HepG2 (cell line): ENCODE measurements around the gene ZNF783. TPM values are rescaled to one million over a fixed set of nuclear protein-coding genes. Genes with fewer than 3 reads are reported as not detected.
A peak's percentile ranks its signal among the peaks of the same experiment; 100 is the strongest.

Experiments used
- JUN ChIP-seq: sonication (generic); formaldehyde crosslinking; IDR thresholded peaks from 2 replicates; pipeline ENCODE4 v1.4.0; 2020; ENCODE audit warnings: mild to moderate bottlenecking, missing genetic modification reagents
- MYC ChIP-seq: sonication (generic); formaldehyde crosslinking; IDR thresholded peaks from 2 replicates; pipeline ENCODE4 v1.9.0; 2021; ENCODE audit warnings: missing genetic modification reagents, borderline replicate concordance
- NFYC ChIP-seq: IDR thresholded peaks from 2 replicates; pipeline ENCODE4 v1.6.1; 2016; ENCODE audit warnings: missing genetic modification reagents, missing compliant biosample characterization
- REL ChIP-seq: sonication (generic); formaldehyde crosslinking; conservative IDR thresholded peaks from 2 replicates; pipeline ENCODE4 v1.8.0; 2022; ENCODE audit warnings: mild to moderate bottlenecking, missing genetic modification reagents, moderate library complexity
- SIX4 ChIP-seq: sonication (generic); formaldehyde crosslinking; IDR thresholded peaks from 2 replicates; pipeline ENCODE4 v1.4.0; 2020; ENCODE audit warnings: missing genetic modification reagents
- SPEN ChIP-seq: sonication (generic); formaldehyde crosslinking; IDR thresholded peaks from 2 replicates; pipeline ENCODE4 v1.5.1; 2020; ENCODE audit warnings: low read depth, mild to moderate bottlenecking, missing genetic modification reagents
- ZMAT3 ChIP-seq: sonication (generic); formaldehyde crosslinking; conservative IDR thresholded peaks from 2 replicates; pipeline ENCODE4 v1.7.0; 2021; ENCODE audit warnings: missing genetic modification reagents
- ZNF530 ChIP-seq: sonication (generic); formaldehyde crosslinking; IDR thresholded peaks from 2 replicates; pipeline ENCODE4 v1.5.0; 2020; ENCODE audit warnings: low read depth, mild to moderate bottlenecking, missing genetic modification reagents
- ZNF558 ChIP-seq: sonication (generic); formaldehyde crosslinking; IDR thresholded peaks from 2 replicates; pipeline ENCODE4 v1.9.0; 2022; ENCODE audit warnings: mild to moderate bottlenecking, missing genetic modification reagents, borderline replicate concordance
- polyA plus RNA-seq, 8 experiments: library from polyadenylated mRNA; depleted of rRNA in 3 of 8; stranded (reverse) in 7 of 8; unstranded in 1 of 8; fragments of >200 nt; fragmentation: Illumina TruSeq in 4 of 8; extraction: Trizol in 4 of 8; gene quantifications; 2 replicates each; pipeline versions ENCODE4 v1.2.1 to v1.2.3, GENCODE V29; 2011 to 2016; ENCODE audit warnings: low read depth in 4 of 8, missing spikeins in 1 of 8, mixed read lengths in 1 of 8; ENCODE audit not compliant: insufficient read depth in 1 of 8
- total RNA-seq, 5 experiments: library from RNA; depleted of rRNA; stranded (reverse); fragments of >200 nt; fragmentation: Illumina TruSeq; extraction: Trizol; gene quantifications; 2 replicates each; pipeline ENCODE4 v1.2.3, GENCODE V29; 2016; ENCODE audit warnings: low read depth in 1 of 5
- TF ChIP-seq, protein P1 (sequence below): sonication (generic); formaldehyde crosslinking; IDR thresholded peaks from 2 replicates; pipeline ENCODE4 v1.4.0; 2020; ENCODE audit warnings: missing genetic modification reagents
- TF ChIP-seq, protein P2 (sequence below): sonication (generic); formaldehyde crosslinking; IDR thresholded peaks from 2 replicates; pipeline ENCODE4 v1.9.0; 2021; ENCODE audit warnings: missing genetic modification reagents, borderline replicate concordance
- TF ChIP-seq, protein P3 (sequence below), 2 experiments: sonication (generic) in 1 of 2; formaldehyde crosslinking in 1 of 2; IDR thresholded peaks; 2 replicates each; pipeline versions ENCODE4 v1.5.1 to v1.6.1; 2011 to 2020; ENCODE audit warnings: borderline replicate concordance in 1 of 2, low read depth in 1 of 2, low read length in 1 of 2, mild to moderate bottlenecking in 1 of 2, missing genetic modification reagents in 1 of 2, moderate library complexity in 1 of 2
- TF ChIP-seq, protein P4 (sequence below): sonication (generic); formaldehyde crosslinking; IDR thresholded peaks from 2 replicates; pipeline ENCODE4 v1.9.0; 2021; ENCODE audit warnings: missing genetic modification reagents, mild to moderate bottlenecking, borderline replicate concordance
- TF ChIP-seq, protein P5 (sequence below): sonication (generic); formaldehyde crosslinking; IDR thresholded peaks from 2 replicates; pipeline ENCODE4 v1.5.1; 2020; ENCODE audit warnings: missing genetic modification reagents, mild to moderate bottlenecking, borderline replicate concordance
- TF ChIP-seq, protein P6 (sequence below): sonication (generic); formaldehyde crosslinking; IDR thresholded peaks from 2 replicates; pipeline ENCODE4 v1.8.1; 2023; ENCODE audit warnings: mild to moderate bottlenecking, missing genetic modification reagents

ZNF783 gene
- total and polyA plus RNA-seq, 2 of the 13 experiments (the other 11 are each of a cell fraction or from before 2014, with no cell fraction given), result 4.1 to 5.2 TPM

DNA sequence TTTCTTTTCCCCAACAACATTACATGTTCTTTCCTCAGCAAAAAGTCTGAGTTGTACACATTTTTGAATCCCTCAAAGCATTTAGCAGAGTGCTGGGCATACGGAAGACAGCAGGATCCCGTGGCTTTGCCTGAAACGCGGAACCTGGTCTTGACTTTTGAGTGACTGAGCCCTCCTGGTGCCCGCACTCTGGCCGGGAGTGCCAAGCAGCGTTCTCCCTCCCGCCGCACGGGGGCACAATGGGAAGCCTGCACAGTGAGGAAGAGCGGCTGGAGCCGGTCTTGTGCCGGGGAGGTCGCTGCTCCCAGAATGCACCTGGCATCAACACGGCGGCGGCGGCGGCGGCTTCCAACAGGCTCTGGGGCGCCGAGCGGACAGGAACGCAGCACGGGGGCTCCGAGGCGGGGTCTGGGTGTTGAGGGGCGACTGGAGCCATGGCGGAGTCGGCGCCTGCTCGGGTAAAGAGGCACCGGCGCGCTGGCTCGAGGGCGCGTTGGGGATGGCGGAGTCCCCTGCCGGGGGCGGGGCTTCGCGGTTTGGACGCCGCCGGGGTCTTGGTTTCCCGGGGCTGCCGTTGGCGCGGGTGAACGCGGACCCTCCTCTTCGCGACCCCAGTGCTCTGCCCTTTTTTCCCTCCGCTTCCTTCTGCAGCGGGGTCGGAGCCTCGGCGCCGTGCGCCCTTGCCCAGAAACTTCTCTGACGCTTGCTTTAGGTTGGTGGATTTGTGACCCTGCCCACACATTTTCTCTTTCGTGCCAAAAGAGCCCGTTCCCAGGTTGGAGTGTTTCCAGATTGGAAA lies 22.5 kb upstream of the ZNF783 start, which contains the start of gene ZNF212 (continued):
- TF ChIP-seq, protein P1, sequence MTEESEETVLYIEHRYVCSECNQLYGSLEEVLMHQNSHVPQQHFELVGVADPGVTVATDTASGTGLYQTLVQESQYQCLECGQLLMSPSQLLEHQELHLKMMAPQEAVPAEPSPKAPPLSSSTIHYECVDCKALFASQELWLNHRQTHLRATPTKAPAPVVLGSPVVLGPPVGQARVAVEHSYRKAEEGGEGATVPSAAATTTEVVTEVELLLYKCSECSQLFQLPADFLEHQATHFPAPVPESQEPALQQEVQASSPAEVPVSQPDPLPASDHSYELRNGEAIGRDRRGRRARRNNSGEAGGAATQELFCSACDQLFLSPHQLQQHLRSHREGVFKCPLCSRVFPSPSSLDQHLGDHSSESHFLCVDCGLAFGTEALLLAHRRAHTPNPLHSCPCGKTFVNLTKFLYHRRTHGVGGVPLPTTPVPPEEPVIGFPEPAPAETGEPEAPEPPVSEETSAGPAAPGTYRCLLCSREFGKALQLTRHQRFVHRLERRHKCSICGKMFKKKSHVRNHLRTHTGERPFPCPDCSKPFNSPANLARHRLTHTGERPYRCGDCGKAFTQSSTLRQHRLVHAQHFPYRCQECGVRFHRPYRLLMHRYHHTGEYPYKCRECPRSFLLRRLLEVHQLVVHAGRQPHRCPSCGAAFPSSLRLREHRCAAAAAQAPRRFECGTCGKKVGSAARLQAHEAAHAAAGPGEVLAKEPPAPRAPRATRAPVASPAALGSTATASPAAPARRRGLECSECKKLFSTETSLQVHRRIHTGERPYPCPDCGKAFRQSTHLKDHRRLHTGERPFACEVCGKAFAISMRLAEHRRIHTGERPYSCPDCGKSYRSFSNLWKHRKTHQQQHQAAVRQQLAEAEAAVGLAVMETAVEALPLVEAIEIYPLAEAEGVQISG (CRISPR knock-in tag), result peak; percentile 100
- TF ChIP-seq, protein P2, sequence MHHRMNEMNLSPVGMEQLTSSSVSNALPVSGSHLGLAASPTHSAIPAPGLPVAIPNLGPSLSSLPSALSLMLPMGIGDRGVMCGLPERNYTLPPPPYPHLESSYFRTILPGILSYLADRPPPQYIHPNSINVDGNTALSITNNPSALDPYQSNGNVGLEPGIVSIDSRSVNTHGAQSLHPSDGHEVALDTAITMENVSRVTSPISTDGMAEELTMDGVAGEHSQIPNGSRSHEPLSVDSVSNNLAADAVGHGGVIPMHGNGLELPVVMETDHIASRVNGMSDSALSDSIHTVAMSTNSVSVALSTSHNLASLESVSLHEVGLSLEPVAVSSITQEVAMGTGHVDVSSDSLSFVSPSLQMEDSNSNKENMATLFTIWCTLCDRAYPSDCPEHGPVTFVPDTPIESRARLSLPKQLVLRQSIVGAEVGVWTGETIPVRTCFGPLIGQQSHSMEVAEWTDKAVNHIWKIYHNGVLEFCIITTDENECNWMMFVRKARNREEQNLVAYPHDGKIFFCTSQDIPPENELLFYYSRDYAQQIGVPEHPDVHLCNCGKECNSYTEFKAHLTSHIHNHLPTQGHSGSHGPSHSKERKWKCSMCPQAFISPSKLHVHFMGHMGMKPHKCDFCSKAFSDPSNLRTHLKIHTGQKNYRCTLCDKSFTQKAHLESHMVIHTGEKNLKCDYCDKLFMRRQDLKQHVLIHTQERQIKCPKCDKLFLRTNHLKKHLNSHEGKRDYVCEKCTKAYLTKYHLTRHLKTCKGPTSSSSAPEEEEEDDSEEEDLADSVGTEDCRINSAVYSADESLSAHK (CRISPR knock-in tag), result no peak
- TF ChIP-seq, protein P3, sequence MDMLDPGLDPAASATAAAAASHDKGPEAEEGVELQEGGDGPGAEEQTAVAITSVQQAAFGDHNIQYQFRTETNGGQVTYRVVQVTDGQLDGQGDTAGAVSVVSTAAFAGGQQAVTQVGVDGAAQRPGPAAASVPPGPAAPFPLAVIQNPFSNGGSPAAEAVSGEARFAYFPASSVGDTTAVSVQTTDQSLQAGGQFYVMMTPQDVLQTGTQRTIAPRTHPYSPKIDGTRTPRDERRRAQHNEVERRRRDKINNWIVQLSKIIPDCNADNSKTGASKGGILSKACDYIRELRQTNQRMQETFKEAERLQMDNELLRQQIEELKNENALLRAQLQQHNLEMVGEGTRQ (IDR thresholded peaks at IDR 0.05; ENCODE audit: low read depth, low read length), result no peak
- TF ChIP-seq, protein P3 (CRISPR knock-in tag; IDR thresholded peaks at IDR 0.05; ENCODE audit: borderline replicate concordance), result no peak; the same call in 1 of the 2 replicates
- TF ChIP-seq ZNF530 (CRISPR knock-in tag) (no peak), SPEN (CRISPR knock-in tag) (peak; percentile 98), SIX4 (0 out of 2 replicates have a peak, but pooled peaks have one; percentile 58), REL (CRISPR knock-in tag) (no peak), NFYC (no peak), JUN (no peak), MYC (CRISPR knock-in tag) (peak; percentile 75; the same call in 1 of the 2 replicates), ZMAT3 (CRISPR knock-in tag) (0 out of 2 replicates have a peak, but pooled peaks have one; percentile 28), ZNF558 (no peak)
- TF ChIP-seq, protein P4, sequence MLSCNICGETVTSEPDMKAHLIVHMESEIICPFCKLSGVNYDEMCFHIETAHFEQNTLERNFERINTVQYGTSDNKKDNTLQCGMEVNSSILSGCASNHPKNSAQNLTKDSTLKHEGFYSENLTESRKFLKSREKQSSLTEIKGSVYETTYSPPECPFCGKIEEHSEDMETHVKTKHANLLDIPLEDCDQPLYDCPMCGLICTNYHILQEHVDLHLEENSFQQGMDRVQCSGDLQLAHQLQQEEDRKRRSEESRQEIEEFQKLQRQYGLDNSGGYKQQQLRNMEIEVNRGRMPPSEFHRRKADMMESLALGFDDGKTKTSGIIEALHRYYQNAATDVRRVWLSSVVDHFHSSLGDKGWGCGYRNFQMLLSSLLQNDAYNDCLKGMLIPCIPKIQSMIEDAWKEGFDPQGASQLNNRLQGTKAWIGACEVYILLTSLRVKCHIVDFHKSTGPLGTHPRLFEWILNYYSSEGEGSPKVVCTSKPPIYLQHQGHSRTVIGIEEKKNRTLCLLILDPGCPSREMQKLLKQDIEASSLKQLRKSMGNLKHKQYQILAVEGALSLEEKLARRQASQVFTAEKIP (CRISPR knock-in tag), result no peak
- TF ChIP-seq, protein P5, sequence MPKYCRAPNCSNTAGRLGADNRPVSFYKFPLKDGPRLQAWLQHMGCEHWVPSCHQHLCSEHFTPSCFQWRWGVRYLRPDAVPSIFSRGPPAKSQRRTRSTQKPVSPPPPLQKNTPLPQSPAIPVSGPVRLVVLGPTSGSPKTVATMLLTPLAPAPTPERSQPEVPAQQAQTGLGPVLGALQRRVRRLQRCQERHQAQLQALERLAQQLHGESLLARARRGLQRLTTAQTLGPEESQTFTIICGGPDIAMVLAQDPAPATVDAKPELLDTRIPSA (CRISPR knock-in tag), result no peak
- TF ChIP-seq, protein P6, sequence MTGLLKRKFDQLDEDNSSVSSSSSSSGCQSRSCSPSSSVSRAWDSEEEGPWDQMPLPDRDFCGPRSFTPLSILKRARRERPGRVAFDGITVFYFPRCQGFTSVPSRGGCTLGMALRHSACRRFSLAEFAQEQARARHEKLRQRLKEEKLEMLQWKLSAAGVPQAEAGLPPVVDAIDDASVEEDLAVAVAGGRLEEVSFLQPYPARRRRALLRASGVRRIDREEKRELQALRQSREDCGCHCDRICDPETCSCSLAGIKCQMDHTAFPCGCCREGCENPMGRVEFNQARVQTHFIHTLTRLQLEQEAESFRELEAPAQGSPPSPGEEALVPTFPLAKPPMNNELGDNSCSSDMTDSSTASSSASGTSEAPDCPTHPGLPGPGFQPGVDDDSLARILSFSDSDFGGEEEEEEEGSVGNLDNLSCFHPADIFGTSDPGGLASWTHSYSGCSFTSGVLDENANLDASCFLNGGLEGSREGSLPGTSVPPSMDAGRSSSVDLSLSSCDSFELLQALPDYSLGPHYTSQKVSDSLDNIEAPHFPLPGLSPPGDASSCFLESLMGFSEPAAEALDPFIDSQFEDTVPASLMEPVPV (CRISPR knock-in tag), result no peak
